Choroid plexus epithelial cell (primary cell): ENCODE results near the gene MTPN.
A peak's percentile ranks its signal among the peaks of the same experiment; 100 is the strongest.

Experiments
- DNase-seq: peaks from one replicate; pipeline ENCODE4 v3.0.0-alpha.2; 2010; ENCODE audit warnings: low read depth
- H3K4me3 ChIP-seq: 2 replicates; pipeline ENCODE4 v1.5.1; 2011; ENCODE audit warnings: low read depth, mild to moderate bottlenecking, control low read depth, low read length, moderate library complexity
- CTCF ChIP-seq: conservative IDR thresholded peaks from 2 replicates; pipeline ENCODE4 v1.5.1; 2011; ENCODE audit warnings: low read depth, mild to moderate bottlenecking, control low read depth, inconsistent platforms, low read length, moderate library complexity

MTPN gene

GRCh38 chr7:136015638-136016037 is 38.5 kb upstream of the MTPN start:
- no peak for DNase-seq
- TF ChIP-seq CTCF, result no peak

GRCh38 chr7:136014659-136015058 is 37.5 kb upstream of the MTPN start:
- no peak for TF ChIP-seq CTCF
- DNase-seq, result no peak
- H3K4me3 ChIP-seq, result no peak overlapping the region

More at GRCh38 chr7:136015638-136016037, 38.5 kb upstream of the MTPN start:
- no peak overlapping the region for H3K4me3 ChIP-seq

- no peak for TF ChIP-seq CTCF
- no peak for DNase-seq
- no peak overlapping the region for H3K4me3 ChIP-seq
Measured at GRCh38 chr7:136012238-136012637, 35.1 kb upstream of the MTPN start.

- no peak overlapping the region for H3K4me3 ChIP-seq
- DNase-seq, result peak; percentile 71
- TF ChIP-seq CTCF, result peak; percentile 59
Measured at GRCh38 chr7:136009488-136010079, 32.4 kb upstream of the MTPN start.

- no peak for TF ChIP-seq CTCF
- DNase-seq, result no peak
- H3K4me3 ChIP-seq, result no peak overlapping the region
Measured at GRCh38 chr7:136006208-136006607, 29.0 kb upstream of the MTPN start.

- TF ChIP-seq CTCF, result no peak
- no peak overlapping the region for H3K4me3 ChIP-seq
- no peak for DNase-seq
Measured at GRCh38 chr7:136004083-136004482, 26.9 kb upstream of the MTPN start.

GRCh38 chr7:136002802-136003201 is 25.6 kb upstream of the MTPN start:
- DNase-seq, result no peak
- TF ChIP-seq CTCF, result no peak
- no peak overlapping the region for H3K4me3 ChIP-seq
